Activated CD4-positive, alpha-beta T cell treated with anti-CD3 and anti-CD28 coated beads, Interleukin-2, amount 50 U/mL, for 24 hours (primary cell): ENCODE results near the gene DPH7.
"Not testable (repeated sequence)": the region's sequence is repeated elsewhere in the genome, so short reads cannot be mapped to it uniquely, and the experiment has no call there.

Experiments
- DNase-seq, 2 donors: peaks; one replicate each; pipeline ENCODE4 v3.0.0-alpha.2; 2020; ENCODE audit warnings: low read depth in 1 of 2, low spot score in 1 of 2

The DPH7 gene

DNA sequence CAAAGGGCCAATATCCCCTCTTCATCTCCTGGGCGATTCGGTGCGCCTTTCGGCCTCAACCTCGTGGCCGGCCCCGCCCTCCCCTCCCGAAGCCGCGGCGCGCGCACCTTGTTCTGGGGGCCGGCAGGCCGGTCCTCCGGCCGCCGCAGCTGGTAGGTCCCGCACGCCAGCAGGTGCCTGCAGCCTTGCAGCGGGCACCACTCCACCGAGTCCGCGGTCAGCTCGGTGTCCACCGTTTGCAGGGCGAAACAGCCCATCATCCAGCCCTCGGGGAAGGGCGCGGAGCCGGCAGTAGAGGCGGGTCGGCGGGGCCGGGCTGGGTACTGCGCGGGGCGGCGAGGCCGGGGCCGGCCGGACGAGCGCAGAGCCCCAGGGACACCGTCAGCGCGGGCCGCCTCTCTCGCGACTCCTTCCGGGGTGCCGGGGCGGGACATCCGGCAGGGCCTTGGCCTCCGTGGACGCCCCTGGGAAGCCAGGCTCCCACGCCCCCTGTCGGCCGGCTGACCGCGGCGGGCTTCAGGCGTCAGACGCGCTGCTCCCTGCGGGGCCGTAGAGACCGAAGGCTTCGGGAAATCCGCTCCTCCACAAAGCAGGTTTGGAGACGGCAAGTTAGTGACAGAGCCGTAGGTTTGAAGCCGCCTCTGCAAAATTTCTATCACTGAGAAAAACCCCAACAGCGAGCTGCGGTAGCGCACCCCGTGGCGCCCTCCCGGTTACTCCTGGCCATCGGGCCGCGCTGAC, at the start of gene DPH7:
Gene DPH7, minus strand, starts transcription at position 408 of the 741 bp plus-strand sequence. Its CDS starts 148 bp downstream, at position 260.
- DNase-seq = peak; percentile 93 to 95

DNA sequence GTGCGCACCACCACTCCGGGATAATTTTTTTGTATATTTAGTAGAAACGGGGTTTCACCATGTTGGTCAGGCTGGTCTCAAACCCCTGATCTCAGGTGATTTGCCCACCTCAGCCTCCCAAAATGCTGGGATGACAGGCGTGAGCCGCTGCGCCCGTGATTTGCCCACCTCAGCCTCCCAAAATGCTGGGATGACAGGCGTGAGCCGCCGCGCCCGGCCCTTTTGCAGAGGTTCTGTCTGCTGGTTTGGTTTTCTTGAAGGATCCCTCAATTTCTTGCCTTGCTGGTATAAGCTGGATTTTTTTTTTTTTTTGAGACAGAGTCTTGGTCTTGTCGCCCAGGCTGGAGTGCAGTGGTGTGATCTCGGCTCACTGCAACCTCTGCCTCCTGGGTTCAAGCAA, 48.7 kb upstream of the DPH7 start:
- DNase-seq = not testable (repeated sequence)

DNA sequence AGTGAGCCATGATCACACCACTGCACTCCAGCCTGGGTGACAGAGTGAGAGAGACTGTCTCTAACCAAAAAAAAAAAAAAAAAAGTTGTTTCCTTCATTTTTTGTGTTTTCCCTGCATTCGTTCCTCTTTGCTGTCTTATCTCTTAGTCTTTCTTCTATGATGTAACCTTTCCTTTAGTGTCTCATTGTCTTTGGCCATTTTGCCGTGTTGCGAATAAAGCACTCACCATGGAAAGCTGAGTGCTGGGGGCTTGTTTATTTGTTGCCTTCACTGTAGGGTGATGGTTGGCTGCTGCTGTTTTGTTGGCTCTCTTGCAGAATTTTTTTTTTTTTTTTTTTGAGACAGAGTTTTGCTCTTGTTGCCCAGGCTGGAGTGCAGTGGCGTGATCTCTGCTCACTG, 47.7 kb upstream of the DPH7 start:
- DNase-seq = no peak

DNA sequence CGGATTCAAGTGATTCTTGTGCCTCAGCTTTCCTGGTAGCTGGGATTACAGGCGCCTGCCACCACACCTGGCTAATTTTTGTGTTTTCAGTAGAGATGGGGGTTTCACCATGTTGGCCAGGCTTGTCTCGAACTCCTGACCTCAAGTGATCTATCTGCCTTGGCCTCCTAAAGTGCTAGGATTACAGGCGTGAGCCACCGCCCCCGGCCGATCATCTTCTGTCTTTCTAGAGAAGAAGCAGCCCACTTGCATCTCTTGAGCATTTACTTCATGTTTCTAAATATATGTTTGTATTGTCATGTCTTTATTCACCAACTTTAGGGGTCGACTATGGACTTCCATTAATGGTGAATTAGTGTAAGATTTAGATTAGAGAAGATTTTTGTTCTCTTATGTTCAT, 43.5 kb upstream of the DPH7 start:
- DNase-seq = not testable (repeated sequence)

DNA sequence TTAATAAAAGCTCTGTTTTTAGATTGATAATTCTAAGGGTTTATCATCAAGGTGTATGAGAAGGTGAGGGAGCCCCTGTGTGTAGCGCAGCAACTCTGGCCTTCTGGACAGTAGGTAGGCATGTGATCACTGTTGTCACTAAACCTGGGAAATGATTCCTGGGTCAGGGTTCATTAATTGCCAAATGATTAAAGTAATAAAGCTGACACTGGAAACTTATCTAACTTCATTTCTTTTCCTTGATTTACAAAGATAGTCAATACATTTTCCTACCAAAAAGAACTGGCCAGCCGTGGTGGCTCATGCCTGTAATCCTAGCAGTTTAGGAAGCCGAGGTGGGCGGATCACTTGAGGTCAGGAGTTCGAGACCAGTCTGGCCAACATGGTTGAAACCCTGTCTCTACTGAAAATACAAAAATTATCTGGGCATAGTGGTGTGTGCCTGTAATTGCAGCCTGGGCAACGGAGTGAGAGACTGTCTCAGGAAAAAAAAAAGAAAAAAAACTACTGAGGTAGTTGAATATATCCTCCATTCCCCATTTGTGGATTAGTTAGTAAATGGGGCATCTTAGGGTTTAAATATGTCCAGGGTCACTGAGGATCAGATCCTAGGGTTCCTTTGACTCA, 42.5 kb upstream of the DPH7 start:
- DNase-seq = no peak

DNA sequence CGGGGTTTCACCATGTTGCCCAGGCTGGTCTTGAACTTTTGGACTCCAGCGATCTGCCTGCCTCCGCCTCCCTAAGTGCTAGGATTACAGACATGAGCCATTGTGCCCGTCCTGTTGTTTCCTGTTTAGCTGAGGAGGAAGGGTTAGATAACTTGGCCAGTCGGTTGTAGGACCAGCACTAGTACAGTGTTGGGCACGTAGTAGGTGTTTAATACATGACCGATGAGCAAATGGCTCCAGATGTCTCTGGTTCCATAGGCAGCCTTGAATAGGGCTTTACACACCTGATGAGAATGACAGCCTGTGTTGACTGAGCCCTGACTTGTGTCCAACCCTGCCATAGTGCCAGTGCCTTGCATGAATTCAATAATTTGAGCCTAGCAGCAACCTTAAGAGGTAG, 41.9 kb upstream of the DPH7 start:
- no peak for DNase-seq

DNA sequence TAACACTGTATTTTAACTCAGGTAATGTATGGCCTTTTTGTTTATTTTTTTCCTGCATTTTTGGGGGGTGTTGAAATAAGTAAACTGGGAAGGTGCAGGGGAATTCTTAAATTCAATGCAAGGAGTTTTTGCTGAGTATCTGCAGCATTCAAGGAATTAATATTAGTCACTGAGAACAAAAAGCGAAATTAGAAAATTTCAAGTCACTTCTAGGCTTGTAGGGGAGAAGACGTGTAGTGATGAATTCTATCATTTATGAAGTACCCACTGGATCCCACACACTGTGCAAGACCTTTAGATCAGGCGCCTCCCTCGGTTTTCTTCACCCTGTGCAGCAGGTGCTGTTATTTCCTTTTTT, 41.3 kb upstream of the DPH7 start:
- no peak for DNase-seq

DNA sequence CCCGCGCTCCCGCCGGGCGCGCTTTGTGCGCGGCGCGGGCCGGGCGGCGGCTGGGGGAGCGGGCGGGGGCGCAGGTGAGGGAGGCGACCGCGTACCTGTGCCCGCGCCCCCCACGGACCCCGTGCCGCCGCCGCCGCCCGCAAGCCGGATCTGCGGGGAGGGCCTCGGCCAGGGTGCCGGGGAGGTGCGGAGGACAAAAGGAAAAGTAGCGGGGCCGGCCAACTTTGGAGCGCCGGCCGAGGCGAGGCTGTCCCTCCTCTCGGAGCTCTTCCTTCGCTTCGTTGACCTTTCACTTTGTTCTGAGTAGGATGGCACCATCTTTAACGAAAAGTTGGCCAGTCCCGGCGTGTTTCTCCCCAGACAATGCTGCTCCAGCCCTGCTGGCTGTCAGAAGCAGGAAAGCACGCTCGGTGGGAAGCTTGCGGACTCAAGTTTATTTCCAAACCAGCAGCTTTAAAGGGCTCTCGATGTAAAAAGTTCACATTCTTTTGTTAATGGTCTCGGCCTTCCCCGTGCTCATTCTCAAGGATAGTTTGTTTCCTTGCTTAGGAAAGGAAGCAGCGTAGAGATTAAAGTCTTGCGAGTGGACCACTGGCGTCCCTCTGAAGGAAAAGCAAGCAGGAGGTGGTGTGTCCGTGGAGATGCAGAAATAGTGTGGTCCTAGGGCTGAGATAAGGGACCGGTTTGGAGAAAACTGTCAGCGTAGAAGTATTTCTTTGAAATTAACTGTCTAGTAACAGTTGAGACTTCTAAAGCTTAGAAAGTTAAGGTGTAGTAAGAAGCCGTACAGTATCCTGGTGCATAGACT, 40.7 kb upstream of the DPH7 start:
- DNase-seq = no peak

DNA sequence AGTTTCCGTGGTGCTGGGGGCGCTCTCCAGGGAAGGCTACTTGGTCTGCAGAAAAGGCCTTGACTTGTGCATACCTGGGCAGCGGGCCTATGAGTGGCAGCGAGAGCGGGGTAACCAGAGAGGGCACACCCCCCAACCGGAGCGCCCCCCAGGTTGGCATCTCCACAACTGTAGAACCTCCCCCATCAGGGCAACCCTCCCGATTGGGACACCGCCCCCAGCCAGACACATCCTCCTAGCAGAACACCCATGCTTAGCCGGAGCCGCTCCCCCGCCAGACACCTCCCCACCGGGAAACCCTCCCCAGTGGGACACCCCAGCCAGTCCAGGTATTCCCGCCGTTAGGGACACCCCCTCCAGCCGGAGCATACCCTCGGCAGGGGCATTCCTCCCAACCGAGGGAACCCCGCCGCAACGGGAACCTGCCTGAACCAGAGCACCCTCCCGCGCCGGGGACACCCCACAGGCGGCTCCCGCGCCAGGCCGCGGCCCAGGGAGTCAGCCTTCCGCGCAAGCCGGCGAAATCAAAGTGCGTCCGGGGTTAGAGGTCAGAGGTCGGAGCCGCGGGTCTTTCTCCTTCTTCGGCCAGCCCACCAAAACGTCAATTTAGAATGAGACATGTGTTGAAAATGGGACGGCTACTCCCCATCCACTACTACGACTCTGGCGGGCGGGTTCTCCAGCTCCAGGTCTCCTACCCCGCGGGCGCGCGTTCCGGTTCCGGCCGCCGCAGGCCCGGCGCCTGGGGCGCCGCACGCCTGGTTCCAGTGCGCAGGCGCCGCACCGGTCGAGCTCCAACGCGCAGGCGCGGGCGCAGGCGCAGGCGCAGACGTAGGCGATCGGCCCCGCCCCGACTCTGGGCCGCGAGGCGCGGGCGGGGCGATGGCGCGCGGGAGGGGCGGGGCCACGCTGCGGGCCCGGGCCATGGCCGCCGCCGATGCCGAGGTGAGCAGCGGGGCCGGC, 39.7 kb upstream of the DPH7 start, which contains the start of gene EHMT1:
Gene EHMT1, plus strand, starts transcription at position 901 of the 963 bp plus-strand sequence. Its CDS starts 24 bp downstream, at position 925.
- peak; percentile 86 for DNase-seq

DNA sequence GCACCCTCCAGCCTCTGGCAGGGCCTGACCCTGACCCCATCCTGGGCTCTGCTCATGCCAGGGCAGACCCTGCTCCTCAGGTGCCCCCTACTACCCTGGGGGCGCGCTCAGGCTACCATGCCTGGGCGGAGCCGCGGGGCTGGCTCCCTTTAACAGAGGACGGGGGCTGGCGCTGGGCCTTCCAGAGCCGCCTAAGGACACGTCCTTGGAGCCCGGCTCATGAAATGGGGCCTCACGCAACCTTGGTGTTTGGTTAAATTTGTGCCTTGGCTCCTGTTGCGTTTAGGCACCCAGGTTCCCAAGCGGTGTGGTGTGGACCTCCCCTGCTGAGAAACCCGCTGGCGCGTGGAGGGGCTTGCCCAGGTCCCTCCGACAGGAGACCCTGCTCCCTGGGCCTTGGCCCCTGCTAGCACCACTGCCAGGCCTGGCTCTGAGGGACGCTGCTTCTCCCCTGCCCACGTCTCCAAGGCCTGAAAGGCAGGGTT, 36.7 kb upstream of the DPH7 start:
- DNase-seq = no peak

DNA sequence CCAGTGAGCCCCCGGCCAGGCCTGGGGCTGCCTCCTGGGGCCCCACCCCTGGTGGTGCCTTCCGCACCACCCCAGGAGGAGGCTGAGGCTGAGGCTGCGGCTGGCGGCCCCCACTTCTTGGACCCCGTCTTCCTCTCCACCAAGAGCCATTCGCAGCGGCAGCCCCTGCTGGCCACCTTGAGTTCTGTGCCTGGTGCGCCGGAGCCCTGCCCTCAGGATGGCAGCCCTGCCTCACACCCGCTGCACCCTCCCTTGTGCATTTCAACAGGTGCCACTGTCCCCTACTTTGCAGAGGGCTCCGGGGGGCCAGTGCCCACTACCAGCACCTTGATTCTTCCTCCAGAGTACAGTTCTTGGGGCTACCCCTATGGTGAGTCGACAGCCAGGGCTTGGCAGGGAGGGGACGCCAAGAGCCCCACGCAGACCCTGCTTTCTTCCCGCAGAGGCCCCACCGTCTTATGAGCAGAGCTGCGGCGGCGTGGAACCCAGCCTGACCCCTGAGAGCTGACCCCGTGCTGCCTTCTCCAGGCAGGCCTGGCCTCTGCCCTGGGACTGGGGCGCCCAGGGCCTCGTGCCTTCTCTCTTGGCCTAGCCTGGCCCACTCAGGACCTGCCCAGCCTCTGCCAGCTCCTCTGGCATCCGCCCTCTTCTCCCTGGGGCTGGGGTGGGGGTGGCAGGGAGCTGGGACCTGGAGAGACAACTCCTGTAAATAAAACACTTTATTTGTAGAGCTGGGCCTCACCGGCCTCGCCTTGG, 36.1 kb upstream of the DPH7 start:
- no peak for DNase-seq

DNA sequence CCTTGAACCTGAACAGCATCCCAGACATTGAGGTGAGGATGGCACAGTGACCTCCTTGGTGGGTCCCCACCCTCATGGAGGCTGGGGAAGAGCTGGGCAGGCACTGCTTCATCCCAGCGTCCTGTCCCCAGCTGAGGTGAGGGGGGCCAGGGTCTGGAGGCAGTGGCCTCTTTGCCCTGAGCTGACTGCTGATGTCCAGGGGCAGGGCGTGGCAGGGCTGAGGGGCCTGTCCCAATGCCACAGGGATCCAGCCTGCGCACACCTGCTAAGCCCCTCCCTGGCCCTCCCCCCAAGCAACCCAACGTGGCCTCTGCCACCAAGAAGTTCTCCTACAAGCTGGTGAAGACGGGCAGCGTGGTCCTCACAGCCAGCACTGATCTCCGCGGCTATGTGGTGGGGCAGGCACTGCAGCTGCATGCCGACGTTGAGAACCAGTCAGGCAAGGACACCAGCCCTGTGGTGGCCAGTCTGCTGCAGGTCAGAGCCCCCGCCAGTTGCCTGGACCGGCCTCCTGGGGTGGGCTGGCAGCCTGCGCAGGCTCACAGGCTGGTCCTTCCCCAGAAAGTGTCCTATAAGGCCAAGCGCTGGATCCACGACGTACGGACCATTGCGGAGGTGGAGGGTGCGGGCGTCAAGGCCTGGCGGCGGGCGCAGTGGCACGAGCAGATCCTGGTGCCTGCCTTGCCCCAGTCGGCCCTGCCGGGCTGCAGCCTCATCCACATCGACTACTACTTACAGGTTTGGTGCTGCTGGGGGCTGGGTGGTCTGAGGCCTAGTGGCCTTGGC, 35.2 kb upstream of the DPH7 start:
- no peak for DNase-seq

DNA sequence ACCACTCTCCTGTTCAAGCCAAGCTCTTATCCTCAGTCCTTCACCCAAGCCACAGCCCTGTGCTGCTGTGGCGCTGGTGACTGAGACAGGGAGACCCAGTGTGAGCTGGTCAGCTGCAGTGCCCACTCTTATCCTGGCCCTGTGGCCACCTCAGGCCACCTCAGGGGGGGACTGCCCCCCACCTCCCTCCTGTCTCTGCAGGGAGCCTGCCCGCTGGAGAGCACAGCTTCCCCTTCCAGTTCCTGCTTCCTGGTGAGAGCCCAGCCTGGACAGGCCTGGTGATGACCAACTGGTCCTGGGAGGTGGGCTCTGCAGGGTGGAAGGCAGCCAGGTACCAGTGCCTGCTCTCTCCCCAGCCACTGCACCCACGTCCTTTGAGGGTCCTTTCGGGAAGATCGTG, 34.5 kb upstream of the DPH7 start:
- DNase-seq = no peak

DNA sequence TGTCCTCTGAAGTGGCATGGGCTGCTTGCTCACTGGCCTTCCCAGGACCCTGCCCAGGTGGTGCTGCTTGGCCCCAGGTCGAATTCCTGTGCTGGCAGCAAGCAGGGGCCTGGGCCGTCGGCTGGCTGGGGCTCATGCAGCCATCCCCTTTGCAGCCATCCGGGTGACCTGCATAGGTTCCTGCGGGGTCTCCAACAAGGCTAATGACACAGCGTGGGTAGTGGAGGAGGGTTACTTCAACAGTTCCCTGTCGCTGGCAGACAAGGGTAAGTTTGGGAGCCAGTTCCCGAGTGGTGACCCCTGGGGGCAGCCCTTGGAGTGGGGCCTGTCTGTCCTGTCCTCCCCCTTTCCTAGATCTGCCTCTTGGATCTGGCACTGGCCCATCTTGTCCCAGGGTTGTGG, 34.0 kb upstream of the DPH7 start:
- no peak for DNase-seq

DNA sequence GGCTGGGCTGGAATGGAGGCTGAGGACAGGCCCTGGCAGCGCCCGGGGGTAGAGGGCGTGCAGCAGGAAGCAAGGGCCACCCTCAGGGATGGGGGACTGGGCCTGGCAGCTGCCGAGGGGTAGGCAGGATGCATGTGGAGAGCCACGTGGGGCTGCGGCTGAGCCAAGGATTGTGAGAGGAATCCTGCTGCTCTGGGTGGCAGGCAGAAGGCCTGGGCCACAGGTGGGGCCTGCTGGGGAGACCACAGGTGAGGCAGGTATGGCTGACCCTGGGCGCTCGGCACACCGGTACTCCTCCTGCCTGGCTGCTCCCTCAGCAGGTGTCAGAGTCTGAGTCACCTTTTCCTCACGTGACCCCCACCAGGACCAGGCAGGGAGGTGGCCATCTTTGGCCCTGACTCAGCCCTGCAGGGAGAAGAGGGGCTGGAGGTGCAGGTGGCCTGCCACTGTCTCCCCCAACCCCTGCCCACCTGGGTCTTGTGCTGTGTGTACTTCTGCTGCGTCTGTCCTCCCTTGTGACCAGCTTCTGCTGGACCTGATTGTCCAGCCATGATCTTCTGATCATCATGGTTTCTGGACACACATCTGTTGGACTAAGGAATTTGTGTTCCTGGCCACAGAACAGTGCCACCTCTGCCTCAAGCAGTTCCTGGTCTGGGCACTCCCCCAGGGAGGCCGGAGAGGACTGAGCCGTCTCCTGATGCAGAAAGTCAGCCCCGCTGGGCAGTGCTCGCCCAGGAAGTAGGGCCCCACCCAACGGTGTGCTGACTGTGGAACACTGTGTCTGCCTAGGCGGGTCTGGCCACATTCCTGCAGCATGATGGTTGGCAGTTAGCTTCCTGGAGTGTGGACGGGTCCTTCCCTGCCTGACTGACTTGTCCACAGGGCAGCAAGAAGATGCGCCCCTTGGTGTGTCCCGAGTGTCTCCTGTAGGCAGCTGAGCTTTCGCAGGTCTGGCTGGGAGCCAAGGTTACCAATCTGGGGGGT, 33.2 kb upstream of the DPH7 start:
- DNase-seq = no peak

DNA sequence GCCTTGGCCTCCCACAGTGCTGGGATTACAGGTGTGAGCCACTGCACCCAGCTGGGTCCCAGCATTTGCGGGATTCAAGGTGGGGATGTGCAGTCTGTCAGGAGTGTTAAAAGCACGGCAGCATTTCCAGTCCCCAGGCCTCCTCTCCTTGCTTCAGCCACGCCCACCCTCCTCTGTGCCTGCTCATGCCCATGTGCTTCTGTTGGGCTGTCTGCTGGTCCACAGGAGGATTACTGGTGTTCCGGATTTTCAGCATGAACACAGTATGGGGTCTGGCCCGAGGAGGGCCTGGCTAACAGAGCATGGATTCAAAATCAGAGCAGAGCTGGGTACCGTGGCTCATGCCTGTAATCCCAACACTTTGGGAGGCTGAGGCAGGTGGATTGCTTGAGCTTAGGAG, 32.2 kb upstream of the DPH7 start:
- DNase-seq = no peak

DNA sequence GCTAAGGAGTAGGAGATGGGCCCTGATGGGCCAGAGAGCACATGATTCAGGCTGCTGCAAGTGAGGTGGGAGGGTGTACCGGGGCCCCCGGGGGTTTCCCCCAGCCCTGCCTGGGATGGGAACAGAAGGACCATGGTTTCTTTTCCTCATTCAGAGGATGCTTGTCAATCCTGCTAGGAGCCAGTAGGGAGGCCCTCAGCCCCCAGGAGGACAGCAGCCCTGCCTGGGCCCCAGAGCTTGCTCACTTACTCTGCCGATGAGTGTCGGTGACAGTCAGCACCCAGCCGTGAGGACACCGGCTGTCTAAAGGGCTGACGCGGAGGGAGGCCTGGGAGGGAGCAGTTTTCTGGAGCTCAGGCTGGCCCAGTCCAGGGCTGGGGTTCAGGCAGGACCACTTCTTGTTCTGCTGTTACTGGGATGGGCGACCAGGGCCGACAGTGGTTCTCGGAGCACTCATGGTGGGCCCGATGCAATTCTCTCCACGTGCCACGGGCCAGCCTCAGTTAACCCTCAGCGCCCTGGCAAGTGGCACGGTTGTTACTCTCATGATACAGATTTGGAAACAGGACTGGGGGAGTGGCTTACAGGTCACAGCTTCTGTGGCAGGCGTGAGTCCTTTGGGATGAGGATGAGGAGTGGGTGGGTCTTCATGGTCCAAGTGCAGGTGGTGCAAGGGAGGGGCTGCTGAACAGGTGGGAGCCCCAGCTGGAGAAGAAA, 28.6 kb upstream of the DPH7 start:
- DNase-seq = no peak
